CD4-positive, alpha-beta T cell treated with Interferon alpha-2 for 1 hour (primary cell): ENCODE measurements around the gene MYO10.
"Not testable (repeated sequence)": the region's sequence is repeated elsewhere in the genome, so short reads cannot be mapped to it uniquely, and the experiment has no call there.

Experiments
- DNase-seq, 2 donors: peaks; one replicate each; pipeline ENCODE4 v3.0.0-alpha.2; 2020 to 2022

The MYO10 gene

DNA sequence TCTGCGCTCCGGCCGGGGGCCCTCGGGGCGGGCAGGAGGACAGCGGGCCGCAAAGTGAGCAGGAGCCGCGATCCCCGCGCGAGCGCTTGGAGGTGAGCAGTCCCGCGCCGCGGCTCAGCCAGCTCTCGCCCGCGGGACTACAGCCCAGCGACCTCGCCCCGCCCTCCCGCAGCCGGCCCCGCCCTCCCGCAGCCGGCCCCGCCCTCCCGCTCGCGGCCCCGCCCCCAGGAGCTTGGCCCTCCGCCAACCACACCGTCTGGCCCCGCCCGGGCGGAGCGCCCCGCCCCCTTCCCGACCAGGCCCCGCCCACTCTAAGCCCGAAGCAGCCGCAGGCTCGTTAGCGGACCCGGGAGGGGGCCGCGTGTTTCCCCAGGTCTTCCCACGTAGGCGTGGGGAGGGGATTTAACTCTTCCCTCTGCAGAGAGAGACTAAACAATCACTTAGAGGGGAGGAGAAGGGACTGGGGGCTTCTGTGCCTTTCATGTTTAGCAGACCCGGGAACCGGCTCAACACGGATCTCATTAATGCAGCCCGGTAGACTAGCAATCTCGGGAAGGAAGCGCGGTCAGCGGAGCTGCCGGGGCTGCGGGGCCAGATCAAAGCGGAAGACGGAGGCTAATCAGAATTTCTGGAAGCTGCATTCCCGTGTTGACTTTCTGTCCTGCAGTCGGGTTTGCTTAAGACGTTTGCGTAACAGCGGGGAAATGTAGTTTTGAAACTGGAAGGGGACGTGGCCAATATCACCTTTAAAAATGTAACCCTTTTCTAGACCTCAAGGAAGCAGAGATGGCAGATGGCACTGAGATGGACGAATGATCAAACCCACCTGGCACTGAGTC, at the start of gene MYO10:
MYO10 (minus strand) TSS at position 139 of the 839 bp plus-strand sequence. CDS start 480 bp downstream, outside the sequence.
- peak; percentile 27 to 48 for DNase-seq

DNA sequence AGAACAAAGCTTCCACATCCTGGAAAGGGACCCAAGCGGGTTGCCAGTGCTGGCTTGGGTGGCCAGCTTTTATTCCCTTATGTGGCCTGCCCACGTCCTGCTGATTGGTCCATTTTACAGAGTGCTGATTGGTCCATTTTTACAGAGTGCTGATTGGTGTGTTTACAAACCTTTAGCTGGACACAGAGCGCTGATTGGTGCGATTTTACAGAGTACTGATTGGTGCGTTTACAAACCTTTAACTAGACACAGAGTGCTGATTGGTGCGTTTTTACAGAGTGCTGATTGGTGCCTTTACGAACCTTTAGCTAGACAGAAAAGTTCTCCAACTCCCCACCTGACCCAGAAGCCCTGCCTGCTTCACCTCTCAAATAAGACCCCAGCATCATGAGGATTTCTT, 49.2 kb upstream of the MYO10 start:
- not testable (repeated sequence) for DNase-seq

DNA sequence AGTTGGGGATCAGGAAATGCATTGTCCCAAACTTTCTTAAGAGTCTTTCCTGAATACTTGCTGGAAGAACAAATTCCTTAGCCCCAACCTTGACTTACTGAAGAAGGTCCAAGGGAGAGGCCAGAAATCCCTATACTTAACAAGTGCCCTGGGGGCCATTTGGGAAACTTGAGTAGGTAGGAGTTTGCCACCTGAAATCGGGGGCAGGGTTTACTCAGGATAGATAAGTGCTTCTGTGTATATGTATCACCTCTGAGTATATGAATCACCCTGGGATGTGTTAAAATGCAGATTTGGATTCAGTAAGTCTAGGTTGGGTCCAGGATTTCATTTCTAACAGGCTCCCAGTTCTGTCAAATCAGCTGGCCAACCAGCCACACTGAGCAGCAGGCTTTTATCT, 47.9 kb upstream of the MYO10 start:
- no peak for DNase-seq

DNA sequence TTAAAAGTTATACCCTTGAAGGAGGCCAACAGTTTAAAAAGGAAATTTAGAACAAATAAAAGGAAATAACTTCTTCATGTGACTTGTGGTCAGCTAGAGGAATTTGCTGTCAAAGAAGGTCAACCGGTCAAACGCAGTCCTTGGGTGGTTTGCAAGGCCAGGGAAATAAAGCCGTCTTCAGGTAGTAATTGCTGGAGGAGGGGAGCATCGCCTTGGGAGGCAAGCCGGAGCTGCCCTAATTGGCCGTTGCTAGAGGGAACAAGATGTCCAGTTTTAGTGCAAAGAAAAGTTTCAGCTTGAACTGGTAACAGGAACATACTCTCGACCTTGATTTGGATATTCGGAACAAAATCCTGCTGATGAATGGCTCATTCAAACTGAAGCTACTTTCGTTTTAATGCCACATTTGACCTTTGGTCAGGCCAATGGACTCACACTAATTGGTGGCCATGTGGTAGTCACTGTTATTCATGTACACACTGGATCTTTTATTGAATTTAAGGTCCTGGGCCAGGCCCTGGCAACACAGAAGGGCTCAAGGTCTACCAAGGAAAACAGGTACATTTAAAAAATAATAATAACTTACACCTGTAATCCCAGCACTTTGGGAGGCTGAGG, 47.0 kb upstream of the MYO10 start:
- DNase-seq = no peak

DNA sequence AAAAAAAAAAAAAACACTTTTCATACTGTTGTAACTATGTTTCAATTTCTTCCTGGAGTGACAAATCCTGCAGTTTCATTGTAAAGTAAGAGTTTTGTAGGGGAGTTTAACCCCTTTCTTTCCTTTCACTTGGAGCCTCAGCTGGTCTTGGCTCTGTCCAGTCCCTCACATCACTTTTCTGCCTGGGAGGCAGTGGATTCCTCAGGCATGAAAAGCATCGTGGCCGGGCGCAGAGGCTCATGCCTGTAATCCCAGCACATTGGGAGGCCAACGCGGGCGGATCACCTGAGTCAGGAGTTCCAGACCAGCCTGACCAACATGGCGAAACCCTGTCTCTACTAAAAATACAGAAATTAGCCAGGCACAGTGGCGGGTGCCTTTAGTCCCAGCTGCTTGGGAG, 45.6 kb upstream of the MYO10 start:
- DNase-seq = no peak

DNA sequence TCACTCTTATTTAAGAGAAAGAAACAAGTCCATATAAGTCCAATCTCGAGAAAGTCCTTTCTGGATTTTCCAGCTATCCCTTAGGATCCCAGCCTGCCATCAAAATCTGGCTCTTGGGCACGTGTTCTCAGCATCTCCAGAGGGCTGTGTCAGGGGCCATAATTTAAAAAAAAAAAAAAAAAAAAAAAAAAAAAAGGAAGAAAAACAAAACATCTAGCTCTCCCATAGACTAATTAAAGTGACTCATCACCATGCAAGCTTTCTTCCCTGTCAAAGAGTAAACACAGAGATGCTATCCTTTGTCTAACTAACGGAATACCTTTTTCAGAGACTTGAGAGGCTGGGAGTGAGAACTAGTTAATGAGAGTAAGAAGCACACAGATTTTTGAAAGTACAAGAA, 44.9 kb upstream of the MYO10 start:
- no peak for DNase-seq

DNA sequence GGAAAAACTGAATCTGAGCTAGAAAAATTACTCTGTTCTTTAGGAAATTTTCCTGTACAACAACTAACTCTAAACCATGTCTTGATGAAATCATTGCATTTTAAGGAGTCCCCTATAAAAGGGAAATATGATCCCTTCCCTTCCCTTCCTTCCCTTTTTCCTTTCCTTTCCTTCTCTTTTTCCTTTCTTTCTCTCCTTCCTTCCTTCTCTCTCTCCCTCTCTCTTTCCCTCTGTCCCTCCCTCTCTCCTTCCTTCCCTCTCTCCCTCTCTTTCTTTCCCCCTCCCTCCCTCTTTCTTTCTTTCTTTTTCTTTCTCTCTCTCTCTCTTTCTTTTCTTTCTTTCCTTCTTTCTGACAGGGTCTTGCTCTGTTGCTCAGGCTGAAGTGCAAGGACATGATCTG, 42.2 kb upstream of the MYO10 start:
- no peak for DNase-seq

DNA sequence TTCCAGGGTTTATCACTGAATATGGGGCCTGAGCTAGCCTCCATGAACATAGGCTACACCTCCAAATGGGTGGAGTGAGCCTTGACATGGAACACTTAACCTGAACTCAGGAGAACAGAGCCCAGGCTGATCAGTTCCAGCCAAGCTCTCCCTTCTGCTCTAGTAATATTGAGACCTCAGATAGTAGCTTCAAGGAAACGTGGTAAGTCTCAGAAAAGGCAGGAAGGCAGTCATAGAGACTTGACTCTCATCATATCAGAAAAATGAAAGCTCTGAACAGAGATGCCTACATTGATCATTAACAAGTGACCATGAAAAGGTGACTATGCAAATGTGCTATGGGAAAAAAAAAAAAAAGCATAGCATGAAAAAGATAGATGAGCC, 40.5 kb upstream of the MYO10 start:
- no peak for DNase-seq

DNA sequence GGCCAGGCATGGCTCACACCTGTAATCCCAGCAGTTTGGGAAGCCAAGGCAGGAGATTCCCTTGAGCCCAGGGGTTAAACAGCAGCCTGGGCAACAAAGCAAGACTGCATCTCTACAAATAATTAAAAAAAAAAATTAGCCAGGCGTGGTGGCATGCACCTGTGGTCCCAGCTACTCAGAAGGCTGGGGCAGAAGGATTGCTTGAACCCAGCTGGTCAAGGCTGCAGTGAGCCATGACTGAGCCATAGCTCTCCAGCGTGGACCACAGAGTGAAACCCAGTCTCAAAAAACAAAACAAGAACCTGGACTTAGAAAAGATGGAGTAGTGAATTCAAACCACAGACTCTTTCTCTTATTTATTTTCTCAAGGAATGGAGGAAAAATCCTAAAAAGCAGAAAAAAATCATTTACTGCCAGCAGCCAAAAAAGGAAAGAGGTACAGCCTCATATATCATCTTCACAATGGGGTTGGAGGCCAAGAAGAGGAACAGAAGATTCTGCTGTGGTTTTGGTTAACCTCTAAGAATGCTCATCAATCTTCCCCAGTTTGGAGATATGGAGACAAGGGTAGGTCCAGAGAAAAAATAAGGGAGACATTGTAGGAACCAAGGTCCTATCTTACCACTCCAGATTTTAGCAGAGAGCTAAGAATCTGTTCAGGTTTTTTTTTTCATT, 40.0 kb upstream of the MYO10 start:
- DNase-seq = no peak

DNA sequence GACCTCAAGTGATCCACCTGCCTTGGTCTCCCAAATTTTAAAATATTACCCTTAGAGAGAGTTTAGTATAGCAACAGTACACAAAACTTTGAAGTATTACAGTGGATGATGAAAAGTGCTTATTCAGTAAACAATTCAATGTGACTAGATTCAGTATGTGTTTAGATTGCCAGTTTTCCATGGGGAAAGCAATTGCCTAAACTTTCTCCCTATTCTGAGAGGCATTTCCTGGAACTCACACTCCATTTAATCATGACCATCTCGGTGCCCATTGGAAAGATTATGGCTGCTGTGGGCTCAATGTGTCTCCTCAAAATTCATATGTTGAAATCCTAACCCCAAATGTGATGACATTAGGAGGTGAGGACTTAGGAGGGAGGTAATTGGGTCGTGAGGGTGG, 38.9 kb upstream of the MYO10 start:
- DNase-seq = no peak

DNA sequence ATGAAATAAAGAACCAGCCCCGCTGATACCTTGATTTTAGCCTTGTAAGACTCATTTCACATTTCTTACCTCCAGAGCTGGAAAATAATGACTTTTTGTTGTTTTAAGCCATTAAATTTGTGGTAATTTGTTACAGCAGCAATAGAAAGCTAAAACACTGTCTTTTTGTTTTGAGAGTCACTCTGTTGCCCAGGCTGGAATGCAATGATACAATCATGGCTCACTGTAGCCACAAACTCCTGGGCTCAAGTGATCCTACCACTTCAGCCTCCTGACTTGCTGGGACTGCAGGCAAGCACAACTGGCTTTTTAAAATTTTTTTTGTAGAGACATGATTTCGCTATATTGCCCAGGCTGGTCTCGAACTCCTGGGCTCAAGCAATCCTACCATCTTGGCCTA, 34.7 kb upstream of the MYO10 start:
- DNase-seq = no peak

DNA sequence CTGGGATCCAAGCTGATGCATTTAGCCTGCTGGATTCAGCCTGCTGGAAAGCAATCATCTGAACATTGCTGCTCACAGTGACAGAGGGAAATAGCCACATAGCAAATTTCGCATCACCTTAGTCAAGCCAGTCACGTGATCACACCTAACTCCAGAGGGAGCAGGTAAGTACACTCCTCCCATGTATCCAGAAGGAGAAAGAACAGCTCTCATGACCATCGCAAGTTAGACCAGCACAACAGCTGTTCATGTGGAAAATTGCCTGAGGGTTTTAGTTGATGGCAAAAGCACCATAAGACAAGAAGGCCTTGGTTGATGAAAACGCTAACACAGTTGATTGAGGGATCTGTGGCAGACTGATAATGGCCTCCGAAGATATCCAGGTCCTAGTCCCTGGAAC, 34.2 kb upstream of the MYO10 start:
- DNase-seq = no peak

DNA sequence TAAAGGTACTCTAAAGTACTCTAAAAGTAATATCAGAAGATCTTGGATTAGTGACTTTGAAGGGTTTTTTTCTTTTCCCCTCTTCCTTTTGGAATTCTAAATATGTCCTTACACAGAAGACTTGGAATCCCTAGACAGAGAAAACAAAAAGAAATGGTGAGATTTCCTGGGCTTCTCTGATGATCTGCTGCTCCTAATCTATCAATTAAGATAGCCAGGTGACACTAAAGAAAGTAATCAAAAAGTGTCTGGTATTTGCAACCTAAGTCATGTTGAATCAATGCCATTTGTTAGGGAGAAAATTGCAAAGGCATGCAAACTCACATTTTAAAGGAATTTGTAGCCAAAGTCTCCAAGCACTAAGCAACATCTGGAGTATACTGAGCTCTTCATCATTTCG, 29.5 kb upstream of the MYO10 start:
- DNase-seq = no peak

DNA sequence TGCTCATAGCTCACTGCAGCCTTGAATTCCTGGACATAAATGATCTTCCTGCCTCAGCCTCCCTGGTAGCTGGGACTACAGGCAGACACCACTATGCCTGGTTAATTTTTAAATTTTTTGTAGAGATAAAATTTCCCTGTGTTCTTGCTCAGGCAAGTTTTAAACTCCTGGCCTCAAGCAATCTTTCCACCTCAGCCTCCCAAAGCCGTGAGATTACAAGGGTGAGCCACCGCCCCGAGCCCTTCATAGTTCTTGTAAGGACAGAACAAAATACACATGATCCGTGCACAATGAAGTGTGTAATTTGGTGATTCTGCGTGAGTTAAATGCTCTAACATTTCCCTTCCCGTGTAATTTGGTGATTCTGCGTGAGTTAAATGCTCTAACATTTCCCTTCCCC, 27.7 kb upstream of the MYO10 start:
- no peak for DNase-seq

DNA sequence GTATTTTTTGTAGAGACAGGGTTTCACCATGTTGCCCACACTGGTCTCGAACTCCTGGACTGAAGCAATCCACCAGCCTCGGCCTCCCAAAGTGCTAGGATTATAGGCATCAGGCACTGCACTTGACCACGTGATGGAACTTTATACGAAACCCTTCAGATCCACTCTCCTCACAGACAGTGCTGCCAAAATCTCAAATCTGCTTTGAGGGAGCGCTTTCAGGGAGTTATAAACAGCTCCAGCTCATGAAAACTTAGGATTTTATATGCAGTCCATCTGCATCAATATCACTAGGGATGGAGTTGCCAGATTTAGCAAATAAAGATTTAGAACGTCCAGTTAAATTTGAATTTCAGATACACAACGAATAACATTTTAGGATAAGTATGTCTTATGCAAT, 25.0 kb upstream of the MYO10 start:
- DNase-seq = no peak

DNA sequence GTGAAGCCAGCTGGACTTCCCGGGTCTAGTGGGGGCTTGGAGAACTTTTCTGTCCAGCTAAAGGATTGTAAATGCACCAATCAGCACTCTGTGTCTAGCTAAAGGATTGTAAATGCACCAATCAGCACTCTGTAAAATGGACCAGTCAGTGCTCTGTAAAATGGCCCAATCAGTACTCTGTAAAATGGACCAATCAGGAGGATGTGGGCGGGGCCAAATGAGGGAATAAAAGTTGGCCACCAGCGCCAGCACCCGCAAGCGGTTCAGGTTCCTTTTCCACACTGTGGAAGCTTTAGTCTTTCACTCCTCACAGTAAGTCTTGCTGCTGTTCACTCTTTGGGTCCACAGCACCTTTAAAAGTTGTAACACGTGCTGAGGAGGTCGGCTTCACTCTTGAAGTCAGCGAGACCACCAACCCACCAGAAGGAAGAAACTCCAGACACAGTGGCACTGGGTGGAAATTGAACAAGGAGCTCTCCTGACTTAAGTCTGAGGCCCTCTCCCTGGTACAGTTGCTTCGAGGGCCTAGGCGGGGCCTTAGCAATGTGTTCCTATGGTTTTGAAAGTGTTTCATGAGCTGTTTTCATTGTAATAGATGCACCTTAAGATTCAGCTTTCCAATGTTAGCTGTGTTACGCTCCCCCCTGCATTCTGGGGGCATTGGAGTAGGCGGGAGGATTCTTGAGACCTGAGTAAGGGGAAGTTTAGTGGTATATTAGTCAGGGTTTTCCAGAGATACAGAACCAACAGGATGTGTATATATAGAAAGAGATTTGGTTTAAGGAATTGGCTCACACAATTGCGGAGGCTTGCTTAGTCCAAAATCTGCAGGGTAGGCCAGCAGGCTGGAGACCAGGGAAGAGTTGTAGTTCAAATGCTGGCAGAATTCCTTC, 21.5 kb upstream of the MYO10 start:
- no peak for DNase-seq

DNA sequence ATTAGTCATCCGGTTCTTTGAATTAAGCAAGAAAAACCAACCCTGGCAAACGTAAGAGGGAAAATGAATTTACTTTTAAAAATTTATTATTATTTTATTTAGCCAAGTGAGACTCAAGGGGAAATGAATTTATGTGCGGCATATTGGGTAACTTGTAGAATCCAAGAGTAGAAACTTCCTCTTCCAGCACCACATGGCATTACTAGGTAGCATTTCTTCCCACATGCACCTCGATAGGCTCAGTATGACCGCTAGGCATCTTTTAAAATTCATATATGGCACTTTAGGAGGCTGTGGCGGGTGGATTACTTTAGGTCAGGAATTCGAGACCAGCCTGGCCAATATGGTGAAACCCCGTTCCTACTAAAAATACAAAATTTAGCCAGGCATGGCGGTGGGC, 17.6 kb upstream of the MYO10 start:
- DNase-seq = no peak

DNA sequence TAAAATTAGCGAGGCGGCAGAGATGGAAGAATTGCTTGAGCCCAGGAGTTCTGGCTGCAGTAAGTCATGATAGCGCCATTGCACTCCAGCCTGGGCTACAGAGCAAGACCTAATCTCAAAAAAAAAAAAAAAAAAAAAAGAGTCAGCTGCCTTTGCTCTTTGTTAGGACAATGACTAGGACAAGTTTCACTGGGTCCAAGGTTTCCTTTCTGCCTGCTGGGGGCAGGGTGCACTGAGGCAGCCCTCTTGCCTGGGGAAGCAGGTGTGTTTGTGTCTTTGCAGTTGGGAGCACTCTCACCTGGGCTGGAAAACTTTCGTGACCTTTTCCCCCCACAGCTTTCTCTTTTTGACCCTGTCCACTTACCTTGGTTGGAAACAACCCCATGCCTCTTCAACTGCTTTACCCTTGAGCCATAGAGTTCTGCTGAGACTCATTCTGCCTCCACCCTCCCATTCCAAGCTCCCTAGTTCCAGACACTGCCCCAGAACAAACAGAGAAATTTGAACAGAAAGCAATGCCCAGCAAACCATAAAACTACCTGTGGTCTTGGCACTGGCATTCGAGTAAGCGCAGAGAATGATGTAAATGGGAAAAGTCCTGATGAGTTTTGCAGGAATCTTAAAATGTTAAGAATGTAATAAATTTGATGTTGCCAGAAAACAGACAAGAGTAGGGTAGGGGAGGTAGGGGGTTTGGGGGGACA, 17.0 kb upstream of the MYO10 start:
- no peak for DNase-seq

DNA sequence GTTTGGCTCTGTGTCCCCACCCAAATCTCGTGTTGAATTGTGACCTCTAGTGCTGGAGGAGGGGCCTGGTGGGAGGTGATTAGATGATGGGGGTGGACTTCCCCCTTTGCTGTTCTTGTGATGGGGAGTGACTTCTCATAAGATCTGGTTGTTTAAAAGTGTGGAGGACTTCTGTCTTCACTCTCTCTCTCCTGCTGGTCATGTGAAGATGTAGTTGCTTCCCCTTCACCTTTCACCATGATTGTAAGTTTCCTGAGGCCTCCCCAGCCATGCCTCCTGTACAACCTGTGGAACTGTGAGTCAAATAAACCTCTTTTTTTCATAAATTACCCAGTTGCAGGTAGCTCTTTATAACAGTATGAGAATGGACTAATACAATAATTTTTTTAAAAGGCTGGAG, 10.6 kb upstream of the MYO10 start:
- no peak for DNase-seq

DNA sequence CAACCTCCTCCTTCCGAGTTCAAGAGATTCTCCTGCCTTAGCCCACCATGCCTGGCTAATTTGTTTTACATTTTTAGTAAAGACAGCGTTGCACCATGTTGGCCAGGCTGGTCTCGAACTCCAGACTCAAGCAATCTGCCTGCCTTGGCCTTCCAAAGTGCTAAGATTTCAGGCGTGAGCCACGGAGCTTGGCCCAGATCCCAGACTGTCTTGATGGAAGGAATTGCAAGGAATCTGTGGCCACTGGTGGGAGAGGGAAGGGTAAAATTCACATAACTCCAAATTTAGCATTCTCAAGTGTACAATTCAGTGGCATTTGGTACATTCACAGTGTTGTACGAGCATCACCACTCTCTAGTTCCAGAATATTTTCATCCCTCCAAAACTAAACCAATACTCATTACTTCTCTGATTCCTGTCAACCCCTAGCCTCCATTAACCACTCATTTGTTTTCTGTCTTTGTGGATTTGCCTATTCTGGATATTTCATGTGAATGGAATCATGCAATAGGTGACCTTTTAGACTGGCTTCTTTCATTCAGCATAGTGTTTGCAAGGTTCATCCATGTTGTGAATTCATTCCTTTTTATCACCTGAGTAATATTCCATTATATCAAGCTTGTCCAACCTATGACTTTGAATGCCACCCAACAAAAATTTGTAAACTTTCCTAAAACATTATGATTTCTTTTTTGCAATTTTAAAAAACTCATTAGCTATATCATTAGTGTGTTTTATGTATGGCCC, 8.9 kb upstream of the MYO10 start:
- DNase-seq = no peak

DNA sequence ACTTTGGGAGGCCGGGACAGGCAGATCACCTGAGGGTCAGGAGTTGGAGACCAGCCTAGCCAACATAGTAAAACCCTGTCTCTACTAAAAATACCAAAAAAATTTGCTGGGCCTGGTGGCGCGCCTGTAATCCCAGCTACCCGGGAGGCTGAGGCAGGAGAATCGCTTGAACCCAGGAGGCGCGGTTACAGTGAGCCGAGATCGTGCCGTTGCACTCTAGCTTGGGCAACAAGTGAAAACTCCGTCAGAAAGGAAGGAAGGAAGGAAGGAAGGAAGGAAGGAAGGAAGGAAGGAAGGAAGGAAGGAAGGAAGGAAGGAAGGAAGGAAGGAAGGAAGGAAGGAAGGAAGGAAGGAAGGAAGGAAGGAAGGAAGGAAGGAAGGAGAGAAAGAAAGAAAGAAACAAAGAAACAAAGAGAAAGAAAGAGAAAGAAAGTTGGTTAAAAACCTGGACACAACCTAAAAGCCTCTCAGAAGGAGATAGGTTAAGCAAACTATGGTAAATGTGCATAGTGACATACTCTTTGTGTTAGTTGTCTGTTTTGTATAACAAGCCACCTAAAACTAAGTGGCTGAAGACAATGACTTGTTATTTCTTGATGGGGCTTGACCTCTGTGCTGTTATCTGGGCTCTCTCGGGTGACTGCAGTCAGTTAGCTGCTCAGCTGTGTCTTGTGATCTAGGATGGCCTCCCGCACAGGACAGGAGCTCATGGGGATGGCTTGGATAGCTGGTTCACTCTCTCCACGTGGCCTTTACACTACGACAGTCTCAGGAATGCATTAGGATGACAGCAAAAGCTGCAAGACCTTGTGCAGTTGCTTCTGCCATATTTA, 8.0 kb upstream of the MYO10 start:
- DNase-seq = no peak
